Fibroblast of mammary gland (primary cell): ENCODE measurements around the gene ALDH1L2.

Experiments used
- DNase-seq: peaks from one replicate; pipeline ENCODE4 v3.0.0-alpha.2; 2010; ENCODE audit warnings: low read depth
- H3K4me3 ChIP-seq: 2 replicates; pipeline ENCODE4 v1.5.1; 2011; ENCODE audit warnings: low read depth, mild to moderate bottlenecking, low read length, moderate library complexity; ENCODE audit not compliant: control insufficient read depth
- TF ChIP-seq, protein P1 (sequence below): conservative IDR thresholded peaks from 2 replicates; pipeline ENCODE4 v1.5.1; 2011; ENCODE audit warnings: low read depth, low read length, inconsistent platforms; ENCODE audit not compliant: control insufficient read depth, insufficient read depth

ALDH1L2 gene

DNA sequence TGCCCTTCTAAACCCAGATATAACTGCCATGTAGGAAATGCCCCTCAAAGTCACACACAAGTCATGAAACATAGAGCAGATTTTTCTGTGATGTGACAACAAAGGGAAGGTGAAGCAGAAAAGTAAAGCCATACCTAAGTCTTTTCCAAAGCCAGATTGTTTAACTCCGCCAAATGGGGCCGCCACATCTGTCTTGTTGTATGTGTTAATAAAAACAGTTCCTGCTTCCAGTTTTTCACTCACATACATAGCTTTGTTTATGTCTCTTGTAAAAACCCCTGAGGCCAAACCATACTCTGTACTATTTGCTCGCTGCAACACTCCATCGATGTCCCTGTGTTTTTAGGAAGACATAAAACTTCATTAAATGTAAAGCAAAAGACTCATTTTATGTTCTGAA is 57.8 kb downstream of the ALDH1L2 start:
- no peak for DNase-seq
- TF ChIP-seq, protein P1, sequence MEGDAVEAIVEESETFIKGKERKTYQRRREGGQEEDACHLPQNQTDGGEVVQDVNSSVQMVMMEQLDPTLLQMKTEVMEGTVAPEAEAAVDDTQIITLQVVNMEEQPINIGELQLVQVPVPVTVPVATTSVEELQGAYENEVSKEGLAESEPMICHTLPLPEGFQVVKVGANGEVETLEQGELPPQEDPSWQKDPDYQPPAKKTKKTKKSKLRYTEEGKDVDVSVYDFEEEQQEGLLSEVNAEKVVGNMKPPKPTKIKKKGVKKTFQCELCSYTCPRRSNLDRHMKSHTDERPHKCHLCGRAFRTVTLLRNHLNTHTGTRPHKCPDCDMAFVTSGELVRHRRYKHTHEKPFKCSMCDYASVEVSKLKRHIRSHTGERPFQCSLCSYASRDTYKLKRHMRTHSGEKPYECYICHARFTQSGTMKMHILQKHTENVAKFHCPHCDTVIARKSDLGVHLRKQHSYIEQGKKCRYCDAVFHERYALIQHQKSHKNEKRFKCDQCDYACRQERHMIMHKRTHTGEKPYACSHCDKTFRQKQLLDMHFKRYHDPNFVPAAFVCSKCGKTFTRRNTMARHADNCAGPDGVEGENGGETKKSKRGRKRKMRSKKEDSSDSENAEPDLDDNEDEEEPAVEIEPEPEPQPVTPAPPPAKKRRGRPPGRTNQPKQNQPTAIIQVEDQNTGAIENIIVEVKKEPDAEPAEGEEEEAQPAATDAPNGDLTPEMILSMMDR = no peak
- H3K4me3 ChIP-seq = no peak overlapping the region

DNA sequence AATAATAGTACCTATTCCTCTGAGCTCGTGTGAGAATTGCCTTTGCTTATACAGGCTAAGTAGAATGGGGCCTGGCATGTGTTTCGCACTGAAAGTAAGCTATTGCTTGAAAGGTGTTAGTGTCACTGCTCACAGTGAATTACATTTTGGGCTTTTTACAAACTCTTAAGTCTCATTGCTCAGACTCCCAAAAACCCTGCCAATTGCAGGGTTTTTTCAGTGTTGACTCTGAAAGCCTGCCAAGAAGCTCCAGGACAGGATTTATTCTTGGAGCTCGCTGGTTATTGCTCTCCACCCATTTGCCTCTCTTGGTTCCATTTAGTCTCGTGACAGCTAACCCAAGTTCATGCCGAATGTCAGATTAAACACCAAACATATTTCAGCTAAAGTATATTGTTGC is 58.4 kb downstream of the ALDH1L2 start:
- DNase-seq = peak; percentile 73

DNA sequence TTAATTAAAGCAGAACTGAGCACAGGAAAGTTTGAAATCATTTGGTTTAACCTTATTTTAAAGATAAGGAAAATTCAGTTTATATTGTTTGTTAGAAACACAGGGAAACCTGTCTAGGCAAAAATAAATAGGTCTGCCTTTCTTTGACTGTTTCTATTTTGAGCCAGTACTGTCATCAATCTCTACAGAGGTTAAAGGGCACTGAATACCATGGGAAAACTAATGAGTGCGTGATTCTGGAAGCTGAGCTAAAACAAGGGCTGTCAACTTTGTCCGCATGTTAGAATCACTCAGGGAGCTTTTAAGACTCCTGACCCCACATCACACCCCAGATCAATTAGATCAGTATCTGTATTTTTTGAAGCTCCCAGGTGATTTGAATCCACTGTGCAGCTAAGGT is 59.3 kb downstream of the ALDH1L2 start:
- DNase-seq = no peak
- TF ChIP-seq, protein P1 = no peak
- no peak overlapping the region for H3K4me3 ChIP-seq

More for the DNA sequence above, 58.4 kb downstream of the ALDH1L2 start:
- TF ChIP-seq, protein P1 = no peak
- no peak overlapping the region for H3K4me3 ChIP-seq

DNA sequence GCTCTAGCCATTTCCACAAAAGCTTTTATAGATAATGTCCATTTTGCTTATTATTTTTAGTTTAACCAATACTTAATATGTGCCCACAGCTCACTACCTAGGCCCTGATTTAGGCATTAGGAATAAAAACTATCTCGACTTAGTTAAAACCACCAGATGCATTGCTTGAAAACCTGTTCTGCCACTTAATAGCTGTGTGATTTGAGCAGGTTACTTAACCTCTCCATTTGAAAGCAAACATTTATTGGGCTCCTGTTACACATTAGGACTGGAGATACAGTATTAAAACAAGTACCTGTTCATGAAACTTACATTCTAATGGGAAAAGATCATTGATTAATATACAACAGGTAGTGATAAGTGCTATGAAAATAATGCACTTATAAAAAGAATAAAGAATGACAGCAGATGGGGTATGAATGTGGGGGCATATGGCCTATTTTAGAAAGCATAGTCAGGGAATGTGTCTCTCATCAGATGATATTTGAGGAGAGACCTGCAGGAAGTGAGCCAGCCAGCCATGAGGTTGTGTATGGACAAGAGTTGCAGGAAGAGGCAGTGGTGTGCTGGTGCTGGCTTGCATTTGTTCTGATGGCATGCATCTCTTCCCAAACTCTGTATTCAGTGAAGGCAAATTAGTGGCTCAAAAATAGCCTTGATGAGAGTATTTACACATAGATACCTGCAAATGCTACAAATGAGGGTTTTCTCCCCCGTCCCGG is 63.9 kb downstream of the ALDH1L2 start:
- TF ChIP-seq, protein P1 = no peak
- no peak for DNase-seq

DNA sequence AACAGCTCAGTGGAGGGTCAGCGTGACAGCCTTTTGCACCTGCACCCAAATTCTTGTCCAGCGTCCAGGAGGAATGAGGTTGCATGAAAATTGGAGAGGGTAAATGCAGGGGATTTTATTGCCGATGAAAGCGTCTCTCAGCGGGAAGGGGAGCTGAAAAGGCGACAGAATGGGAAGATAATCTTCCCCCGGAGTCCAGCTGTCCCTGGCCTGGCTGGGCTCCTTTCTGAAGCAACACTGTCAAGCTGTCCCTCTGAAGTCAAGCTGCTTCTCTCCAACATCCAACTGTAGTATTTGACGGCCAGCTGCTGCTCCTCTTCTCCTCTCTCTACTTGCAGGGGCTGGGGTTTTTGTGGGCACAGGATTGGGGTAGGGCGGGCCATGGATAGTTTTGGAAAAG is 65.5 kb downstream of the ALDH1L2 start:
- TF ChIP-seq, protein P1 = no peak
- no peak overlapping the region for H3K4me3 ChIP-seq
- DNase-seq = no peak

More for the DNA sequence above, 63.9 kb downstream of the ALDH1L2 start:
- no peak overlapping the region for H3K4me3 ChIP-seq

DNA sequence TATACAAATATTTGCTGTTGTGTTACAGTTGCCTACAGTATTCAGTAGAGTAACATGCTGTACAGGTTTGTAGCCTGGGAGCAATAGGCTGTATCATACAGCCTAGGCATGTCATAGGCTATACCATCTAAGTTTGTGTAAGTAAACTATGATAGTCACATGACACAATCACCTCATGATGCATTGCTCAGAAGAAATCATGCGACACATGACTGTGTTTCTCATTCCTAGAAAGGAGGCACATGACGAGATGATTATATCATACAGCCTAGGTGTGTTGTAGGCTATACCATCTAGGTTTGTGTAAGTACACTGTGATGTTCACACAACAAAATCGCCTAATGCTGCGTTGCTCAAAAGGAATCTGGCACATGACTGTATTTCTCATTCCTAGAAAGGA is 66.2 kb downstream of the ALDH1L2 start:
- peak; percentile 21 for DNase-seq
- no peak overlapping the region for H3K4me3 ChIP-seq

More for the DNA sequence above, 66.2 kb downstream of the ALDH1L2 start:
- TF ChIP-seq, protein P1 = no peak
